ENCODE results near the gene RMND1. TPM values are rescaled to one million over a fixed set of nuclear protein-coding genes. Genes with fewer than 3 reads are reported as not detected.
A peak's percentile ranks its signal among the peaks of the same experiment; 100 is the strongest.

RMND1 gene
- polyA plus RNA-seq, 1 donor from 2014 or later: 35.3 TPM

- no peak overlapping the region for H3K4me3 ChIP-seq (ENCODE audit: low read length)
- H3K79me2 ChIP-seq (replicated peaks; ENCODE audit: insufficient read depth, low read length): no peaks in the 10 kb centered on the region
- no peaks in the 10 kb centered on the region for H3K9me2 ChIP-seq (ENCODE audit: insufficient read depth, low read length)
- no peaks in the 10 kb centered on the region for H3K9me3 ChIP-seq (ENCODE audit: low read length)
- no peak for TF ChIP-seq SMC3 (conservative IDR thresholded peaks at IDR 0.05; ENCODE audit: poor library complexity)
- TF ChIP-seq, protein P1, sequence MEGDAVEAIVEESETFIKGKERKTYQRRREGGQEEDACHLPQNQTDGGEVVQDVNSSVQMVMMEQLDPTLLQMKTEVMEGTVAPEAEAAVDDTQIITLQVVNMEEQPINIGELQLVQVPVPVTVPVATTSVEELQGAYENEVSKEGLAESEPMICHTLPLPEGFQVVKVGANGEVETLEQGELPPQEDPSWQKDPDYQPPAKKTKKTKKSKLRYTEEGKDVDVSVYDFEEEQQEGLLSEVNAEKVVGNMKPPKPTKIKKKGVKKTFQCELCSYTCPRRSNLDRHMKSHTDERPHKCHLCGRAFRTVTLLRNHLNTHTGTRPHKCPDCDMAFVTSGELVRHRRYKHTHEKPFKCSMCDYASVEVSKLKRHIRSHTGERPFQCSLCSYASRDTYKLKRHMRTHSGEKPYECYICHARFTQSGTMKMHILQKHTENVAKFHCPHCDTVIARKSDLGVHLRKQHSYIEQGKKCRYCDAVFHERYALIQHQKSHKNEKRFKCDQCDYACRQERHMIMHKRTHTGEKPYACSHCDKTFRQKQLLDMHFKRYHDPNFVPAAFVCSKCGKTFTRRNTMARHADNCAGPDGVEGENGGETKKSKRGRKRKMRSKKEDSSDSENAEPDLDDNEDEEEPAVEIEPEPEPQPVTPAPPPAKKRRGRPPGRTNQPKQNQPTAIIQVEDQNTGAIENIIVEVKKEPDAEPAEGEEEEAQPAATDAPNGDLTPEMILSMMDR (IDR thresholded peaks at IDR 0.05; ENCODE audit: poor library complexity, severe bottlenecking): no peak
- no peak overlapping the region for H3K27ac ChIP-seq (ENCODE audit: low read length)
- H3K4me2 ChIP-seq (ENCODE audit: low read length): no peak overlapping the region
- no peaks in the 10 kb centered on the region for H3K36me3 ChIP-seq (ENCODE audit: insufficient read depth, low read length)
- H2AFZ ChIP-seq (ENCODE audit: low read depth, low read length): no peak overlapping the region
- no peak overlapping the region for H3K9ac ChIP-seq (ENCODE audit: low read length)
- H3F3A ChIP-seq (ENCODE audit: insufficient read depth, low read length, poor library complexity, severe bottlenecking): no peaks in the 10 kb centered on the region
- no peaks in the 10 kb centered on the region for H4K20me1 ChIP-seq (ENCODE audit: insufficient read depth)
- H3K27me3 ChIP-seq (ENCODE audit: insufficient read depth, low read depth, low read length): peaks cover 28% of the 10 kb centered on the region
These were observed 43.5 kb upstream of the RMND1 start for GRCh38 chr6:151495380-151495779.

- Histone ChIP-seq H3K36me3 (ENCODE audit: insufficient read depth, low read length) (no peaks in the 10 kb centered on the region), H3F3A (ENCODE audit: insufficient read depth, low read length, poor library complexity, severe bottlenecking) (no peaks in the 10 kb centered on the region), H3K9me3 (ENCODE audit: low read length) (no peaks in the 10 kb centered on the region), H3K9ac (ENCODE audit: low read length) (no peak overlapping the region), H3K27me3 (ENCODE audit: insufficient read depth, low read depth, low read length) (peaks cover 28% of the 10 kb centered on the region), H3K9me2 (ENCODE audit: insufficient read depth, low read length) (no peaks in the 10 kb centered on the region), H2AFZ (ENCODE audit: low read depth, low read length) (no peak overlapping the region), H3K4me3 (ENCODE audit: low read length) (peak overlapping the region; percentile 66), H4K20me1 (ENCODE audit: insufficient read depth) (no peaks in the 10 kb centered on the region), H3K27ac (ENCODE audit: low read length) (no peak overlapping the region), H3K79me2 (replicated peaks; ENCODE audit: insufficient read depth, low read length) (no peaks in the 10 kb centered on the region), H3K4me2 (ENCODE audit: low read length) (no peak overlapping the region)
- TF ChIP-seq TAF1 (IDR thresholded peaks at IDR 0.05; ENCODE audit: low read depth) (no peak), MXI1 (conservative IDR thresholded peaks at IDR 0.05; ENCODE audit: poor library complexity, severe bottlenecking) (no peak), POLR2AphosphoS5 (IDR thresholded peaks at IDR 0.05) (no peak), REST (IDR thresholded peaks at IDR 0.05; ENCODE audit: borderline replicate concordance) (no peak), EZH2 (IDR thresholded peaks at IDR 0.05; ENCODE audit: borderline replicate concordance, insufficient read depth, low read length, poor library complexity, severe bottlenecking) (no peak), EP300 (conservative IDR thresholded peaks at IDR 0.05; ENCODE audit: poor library complexity, severe bottlenecking) (no peak), RAD21 (conservative IDR thresholded peaks at IDR 0.05) (no peak), SMC3 (conservative IDR thresholded peaks at IDR 0.05; ENCODE audit: poor library complexity) (no peak)
- TF ChIP-seq, protein P1 (IDR thresholded peaks at IDR 0.05; ENCODE audit: poor library complexity, severe bottlenecking): no peak
These were observed 43.0 kb upstream of the RMND1 start for GRCh38 chr6:151494936-151495320.
